Gastroesophageal sphincter (tissue), 4 donors: Measurements from ENCODE around the gene TNKS1BP1. TPM values are rescaled to one million over a fixed set of nuclear protein-coding genes. Genes with fewer than 3 reads are reported as not detected.

Source experiments
- ATAC-seq: fragments of 150-250 bp; one replicate; pipeline ENCODE4 v1.9.1; 2016; ENCODE audit warnings: mild to moderate bottlenecking, moderate library complexity
- H3K27ac ChIP-seq, 4 donors: fragments of 200-600 bp; sonication (generic) in 3 of 4; 1 replicate in 3 of 4; 2 replicates in 1 of 4; pipeline ENCODE4 v1.5.1; 2016 to 2019
- H3K27me3 ChIP-seq: fragments of 200-600 bp; sonication (generic); one replicate; pipeline ENCODE4 v1.5.1; 2019
- H3K36me3 ChIP-seq, 2 donors: fragments of 200-600 bp; sonication (generic); one replicate each; pipeline ENCODE4 v1.5.1; 2019; ENCODE audit warnings: control low read depth in 1 of 2
- H3K4me1 ChIP-seq, 3 donors: fragments of 200-600 bp; sonication (generic); 1 replicate in 2 of 3; 2 replicates in 1 of 3; pipeline ENCODE4 v1.5.1; 2016 to 2019; ENCODE audit warnings: control low read depth in 2 of 3
- H3K4me3 ChIP-seq, 2 donors: fragments of 200-600 bp; sonication (generic); one replicate each; pipeline ENCODE4 v1.5.1; 2019; ENCODE audit warnings: mild to moderate bottlenecking in 1 of 2, moderate library complexity in 1 of 2
- H3K9me3 ChIP-seq, 3 donors: fragments of 200-600 bp; sonication (generic); one replicate each; pipeline ENCODE4 v1.5.1; 2017 to 2019; ENCODE audit warnings: control low read depth in 2 of 3
- CTCF ChIP-seq, 4 experiments: fragments of 200-600 bp in 2 of 4; fragments of 450-650 bp in 2 of 4; sonication (generic) in 1 of 4; IDR thresholded peaks; one replicate each; pipeline ENCODE4 v1.5.1; 2017 to 2019; ENCODE audit warnings: antibody characterized with exemption in 4 of 4, mild to moderate bottlenecking in 2 of 4, moderate library complexity in 2 of 4
- EP300 ChIP-seq: sonication (generic); formaldehyde crosslinking; IDR thresholded peaks from one replicate; pipeline ENCODE4 v1.6.1; 2017; ENCODE audit warnings: antibody characterized with exemption, mild to moderate bottlenecking
- POLR2A ChIP-seq, 2 donors: fragments of 450-650 bp; IDR thresholded peaks; one replicate each; pipeline ENCODE4 v1.6.1; 2017; ENCODE audit warnings: antibody characterized with exemption in 2 of 2, mild to moderate bottlenecking in 2 of 2, moderate library complexity in 1 of 2
- POLR2AphosphoS5 ChIP-seq: sonication (generic); formaldehyde crosslinking; IDR thresholded peaks from one replicate; pipeline ENCODE4 v1.6.1; 2017; ENCODE audit warnings: antibody characterized with exemption
- WGBS, 2 donors: methylation state at CpG; one replicate each; pipeline ENCODE4 v1.1.5; 2018; ENCODE audit warnings: low coverage in 1 of 2; 5-methylcytosine and 5-hydroxymethylcytosine counted together
- total RNA-seq, 4 donors: library from RNA; depleted of rRNA; stranded (reverse); fragments of >200 nt; gene quantifications; one replicate each; pipeline ENCODE4 v1.1.0, GENCODE V29; 2016

Gene TNKS1BP1
- total RNA-seq, 4 donors from 2014 or later, result 95.6 to 130 (median 108) TPM

GRCh38 chr11:57260937-57261783 is 63.6 kb downstream of the TNKS1BP1 start:
- H3K4me1 ChIP-seq, result peaks cover 0 to 19% (median 2%) of the 10 kb centered on the region in 3 donors
- 54 to 57% methylated on average over 3 to 4 of the region's 5 CpGs for WGBS, 2 donors
- no peaks in the 10 kb centered on the region for H3K36me3 ChIP-seq
- H3K9me3 ChIP-seq, result peaks cover 0 to 22% (median 0%) of the 10 kb centered on the region in 3 donors
- no peak for ATAC-seq
- no peak overlapping the region for H3K4me3 ChIP-seq
- H3K27ac ChIP-seq, result no peak overlapping the region
- no peak for TF ChIP-seq POLR2AphosphoS5
- no peak for TF ChIP-seq CTCF (IDR thresholded peaks at IDR 0.05)
- TF ChIP-seq EP300, result no peak
- TF ChIP-seq POLR2A (IDR thresholded peaks at IDR 0.05), result no peak
- no peaks in the 10 kb centered on the region for H3K27me3 ChIP-seq

DNA sequence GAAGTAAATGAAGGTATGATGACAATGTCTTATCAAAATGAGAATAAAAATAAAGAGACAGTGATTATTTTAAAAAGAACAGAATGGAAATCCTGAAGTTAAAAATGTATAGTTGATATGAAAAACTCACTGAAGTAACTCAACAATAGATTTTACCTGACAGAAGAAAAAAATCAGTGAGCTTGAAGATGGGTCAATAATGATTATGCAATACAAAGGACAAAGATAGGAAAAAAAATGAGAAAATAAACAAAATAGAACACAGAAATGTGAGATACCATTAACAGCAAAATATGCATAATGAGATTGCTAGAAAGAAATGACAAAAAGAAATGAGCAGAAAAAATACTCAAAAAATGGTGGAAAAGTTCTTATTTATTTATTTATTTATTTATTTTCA is 68.6 kb downstream of the TNKS1BP1 start:
- H3K27ac ChIP-seq, result no peak overlapping the region
- no peak for ATAC-seq
- H3K27me3 ChIP-seq, result no peaks in the 10 kb centered on the region
- H3K4me1 ChIP-seq, result peaks cover 0 to 9% (median 0%) of the 10 kb centered on the region in 3 donors
- H3K36me3 ChIP-seq, result no peaks in the 10 kb centered on the region
- peaks cover 0 to 18% (median 0%) of the 10 kb centered on the region in 3 donors for H3K9me3 ChIP-seq
- no peak for TF ChIP-seq CTCF (IDR thresholded peaks at IDR 0.05)
- TF ChIP-seq POLR2AphosphoS5, result no peak
- no peak for TF ChIP-seq POLR2A (IDR thresholded peaks at IDR 0.05)
- no peak for TF ChIP-seq EP300
- H3K4me3 ChIP-seq, result no peak overlapping the region

GRCh38 chr11:57255618-57256017 is 69.1 kb downstream of the TNKS1BP1 start:
- ATAC-seq, result no peak
- no peaks in the 10 kb centered on the region for H3K36me3 ChIP-seq
- no peak overlapping the region for H3K27ac ChIP-seq
- no peaks in the 10 kb centered on the region for H3K27me3 ChIP-seq
- H3K9me3 ChIP-seq, result peaks cover 0 to 18% (median 0%) of the 10 kb centered on the region in 3 donors
- H3K4me1 ChIP-seq, result peaks cover 0 to 9% (median 0%) of the 10 kb centered on the region in 3 donors
- no peak for TF ChIP-seq CTCF (IDR thresholded peaks at IDR 0.05)
- TF ChIP-seq EP300, result no peak
- TF ChIP-seq POLR2A (IDR thresholded peaks at IDR 0.05), result no peak
- no peak for TF ChIP-seq POLR2AphosphoS5
- WGBS, 2 donors, result 14 to 29% methylated on average over 1 of the region's 1 CpG
- H3K4me3 ChIP-seq, result no peak overlapping the region

DNA sequence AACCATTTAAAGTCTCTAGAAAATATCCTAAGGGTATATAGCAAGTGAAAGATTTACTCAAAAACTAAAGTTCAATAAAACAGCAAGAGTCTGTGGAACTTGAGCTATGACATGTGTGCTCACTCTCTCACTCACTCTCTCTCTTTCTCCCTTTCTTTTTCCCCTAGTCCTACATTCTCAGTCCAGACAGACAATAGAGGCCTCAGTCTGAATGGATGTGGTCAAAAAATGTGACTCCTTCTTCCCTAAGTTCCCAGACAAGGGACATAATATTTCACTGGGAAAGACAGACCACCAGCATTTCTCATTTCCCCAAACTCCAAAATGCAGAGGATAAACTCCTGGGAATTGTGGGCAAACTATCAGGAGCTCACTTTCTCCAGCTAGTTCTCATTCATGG is 70.1 kb downstream of the TNKS1BP1 start:
- Histone ChIP-seq H3K27ac (no peak overlapping the region), H3K36me3 (no peaks in the 10 kb centered on the region), H3K27me3 (no peaks in the 10 kb centered on the region), H3K9me3 (peaks cover 0 to 18% (median 0%) of the 10 kb centered on the region in 3 donors), H3K4me1 (peaks cover 0 to 9% (median 0%) of the 10 kb centered on the region in 3 donors), H3K4me3 (no peak overlapping the region)
- TF ChIP-seq EP300, result no peak
- no peak for TF ChIP-seq POLR2A (IDR thresholded peaks at IDR 0.05)
- no peak for TF ChIP-seq POLR2AphosphoS5
- no peak for TF ChIP-seq CTCF (IDR thresholded peaks at IDR 0.05)
- ATAC-seq, result no peak
